HG02852 (cell line): ENCODE results near the gene IGFL2.
A peak's percentile ranks its signal among the peaks of the same experiment; 100 is the strongest.
"Not testable (repeated sequence)": the region's sequence is repeated elsewhere in the genome, so short reads cannot be mapped to it uniquely, and the experiment has no call there.

Experiments
- ATAC-seq: cut with Tn5 transposase; IDR thresholded peaks from one replicate; pipeline ENCODE4 v1.9.1; 2021; ENCODE audit warnings: mild to moderate bottlenecking, moderate library complexity; ENCODE audit not compliant: unreplicated experiment

IGFL2 gene

DNA sequence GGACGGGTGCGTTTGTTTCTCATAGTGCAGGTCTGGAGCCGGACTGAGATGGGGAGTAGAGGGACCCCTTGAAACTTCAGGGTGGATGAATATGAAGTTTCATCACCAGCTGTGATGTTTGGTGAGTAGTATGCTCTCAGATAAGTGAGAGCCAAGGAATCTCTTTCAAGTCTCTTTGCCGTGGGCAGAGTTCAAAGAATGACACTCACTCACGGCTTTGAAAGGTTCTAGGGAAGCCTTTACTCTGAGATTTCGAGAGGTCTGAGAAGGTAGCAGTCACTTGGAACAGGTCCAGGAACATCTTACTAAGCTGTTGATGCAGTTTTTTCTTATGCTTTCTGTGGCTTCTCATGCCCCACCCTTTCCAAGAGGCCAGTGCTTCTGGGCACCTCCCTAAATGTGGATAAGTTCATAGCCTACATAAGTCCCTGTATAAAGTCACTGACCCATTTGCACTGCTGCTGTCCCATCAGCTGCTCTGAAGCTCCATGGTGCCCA is at the start of gene IGFL2:
Gene IGFL2 (plus strand): TSS at position 448 of the 498 bp plus-strand sequence. CDS start 41 bp downstream, at position 489.
- no peak for ATAC-seq

DNA sequence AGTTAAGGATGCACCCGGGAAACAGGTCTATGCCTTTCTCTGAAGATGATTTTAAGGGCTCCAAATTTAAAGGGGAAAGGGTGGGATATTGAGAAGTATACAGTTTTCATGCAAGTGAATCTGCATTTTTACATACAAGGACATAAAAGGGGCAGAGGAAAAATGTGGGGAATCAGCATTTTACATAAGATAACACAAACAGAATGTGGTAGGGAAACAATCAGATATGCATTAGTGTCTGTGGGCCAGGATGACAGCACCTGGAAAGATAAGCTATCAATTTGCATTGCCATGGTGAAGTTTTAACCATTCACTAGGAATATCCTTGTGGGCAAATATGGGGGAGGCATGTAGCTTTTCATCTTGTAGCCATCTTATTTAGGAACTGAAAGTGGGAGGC is 47.7 kb upstream of the IGFL2 start:
- no peak for ATAC-seq

DNA sequence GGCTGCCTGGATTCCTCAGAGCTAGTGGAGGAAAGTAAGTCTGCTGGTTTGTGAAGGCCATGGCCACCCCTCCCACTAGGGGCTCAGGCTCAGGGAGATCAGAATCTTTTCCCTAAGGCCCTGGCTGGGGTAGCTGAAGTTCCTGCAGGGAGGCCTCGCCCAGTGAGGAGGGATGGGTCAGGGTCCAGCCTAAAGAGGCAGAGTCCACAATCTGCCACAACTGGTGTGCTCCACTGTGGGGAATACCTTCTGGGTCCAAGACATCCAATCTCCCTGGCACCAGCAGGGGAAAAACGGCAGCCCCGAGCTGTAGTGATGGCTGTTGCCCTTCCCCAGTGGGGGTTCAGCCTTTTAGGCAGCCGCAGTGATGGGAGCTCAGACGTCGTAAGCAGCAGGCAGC is 46.7 kb upstream of the IGFL2 start:
- ATAC-seq = no peak

DNA sequence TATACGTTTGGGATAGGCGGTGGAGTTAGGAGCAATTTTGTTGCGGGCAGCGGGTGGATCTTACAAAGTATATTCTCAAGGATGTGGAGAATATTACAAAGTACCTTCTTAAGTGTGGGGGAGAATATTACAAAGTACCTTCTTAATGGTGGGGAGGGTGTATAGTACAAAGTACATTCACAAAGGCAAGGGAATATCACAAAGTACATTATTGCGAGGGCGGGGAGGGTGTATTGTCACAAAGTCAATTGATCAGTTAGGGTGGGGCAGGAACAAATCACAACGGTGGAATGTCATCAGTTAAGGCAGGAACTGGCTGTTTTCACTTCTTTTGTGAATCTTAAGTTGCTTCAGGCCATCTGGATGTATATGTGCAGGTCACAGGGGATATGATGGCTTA is 45.7 kb upstream of the IGFL2 start:
- ATAC-seq = not testable (repeated sequence)

DNA sequence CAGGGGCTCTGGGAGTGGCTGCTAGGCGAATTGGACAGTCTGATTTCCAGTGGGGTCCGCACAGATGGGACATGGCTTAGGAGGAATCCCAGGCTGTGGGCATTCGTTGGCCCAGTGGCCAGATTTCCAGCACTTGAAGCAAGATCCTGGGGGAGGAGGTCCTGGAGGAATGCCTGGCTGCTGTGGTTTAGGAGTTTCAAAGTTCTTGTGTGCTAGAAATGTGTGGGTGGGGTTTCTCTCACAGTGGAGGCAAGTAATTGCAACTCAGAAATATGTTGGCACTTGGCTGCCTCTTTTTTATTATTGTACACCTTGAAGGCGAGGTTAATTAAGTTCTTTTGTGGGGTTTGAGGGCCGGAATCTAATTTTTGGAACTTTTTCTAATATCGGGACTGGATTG is 40.7 kb upstream of the IGFL2 start:
- no peak for ATAC-seq

DNA sequence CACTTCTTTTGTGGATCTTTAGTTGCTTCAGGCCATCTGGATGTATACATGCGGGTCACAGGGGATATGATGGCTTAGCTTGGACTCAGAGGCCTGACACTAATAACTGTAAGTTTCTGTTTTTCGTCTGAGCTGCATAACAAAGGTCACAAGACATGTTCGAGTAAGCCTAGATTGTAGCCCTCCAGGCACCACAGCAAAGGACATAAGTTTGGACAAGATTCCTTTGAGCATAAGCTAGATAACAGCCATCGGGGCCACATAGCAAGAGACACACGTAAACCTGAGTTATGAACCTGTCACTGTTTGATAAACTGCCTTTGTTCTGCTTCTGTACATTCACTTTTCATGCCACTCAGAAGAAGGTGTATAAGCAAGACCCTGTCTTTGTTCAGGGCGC is 38.2 kb upstream of the IGFL2 start:
- no peak for ATAC-seq

DNA sequence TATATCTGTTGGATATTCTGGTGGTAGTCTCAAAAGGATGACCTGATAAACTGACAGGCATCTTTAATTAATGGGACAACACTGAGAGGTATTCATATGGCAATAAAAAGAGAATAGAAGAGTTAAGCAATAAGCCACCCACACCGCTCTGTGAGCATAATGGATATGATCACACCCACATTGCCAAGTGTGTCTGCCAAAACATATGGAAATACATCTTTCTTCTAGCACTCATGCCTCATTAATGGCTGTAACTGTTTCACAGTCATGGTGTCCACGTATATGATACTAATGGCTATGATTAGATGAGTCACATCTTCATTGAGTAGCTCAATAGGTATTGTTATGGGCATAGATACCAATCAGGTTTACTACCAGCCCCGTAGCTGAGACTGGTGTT is 36.7 kb upstream of the IGFL2 start:
- no peak for ATAC-seq

DNA sequence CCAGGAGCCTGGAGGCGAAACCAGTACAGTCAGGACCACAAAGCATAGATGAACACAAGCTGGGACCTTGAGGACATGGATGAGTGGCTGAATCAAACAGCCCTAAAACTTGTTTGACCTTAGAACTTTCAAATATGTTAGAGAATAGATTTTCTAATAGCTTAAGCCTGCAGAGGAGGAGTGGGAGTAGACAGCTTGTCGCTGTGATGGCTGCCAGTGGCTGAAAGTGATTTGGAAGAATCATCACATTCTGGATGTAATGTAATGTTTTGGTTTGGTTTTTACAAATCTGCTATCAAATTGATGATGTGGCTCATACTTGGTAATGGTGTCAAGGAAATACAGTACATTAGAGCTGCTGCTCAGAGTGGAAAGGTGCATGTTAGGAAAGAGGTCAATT is 35.5 kb upstream of the IGFL2 start:
- ATAC-seq = no peak

DNA sequence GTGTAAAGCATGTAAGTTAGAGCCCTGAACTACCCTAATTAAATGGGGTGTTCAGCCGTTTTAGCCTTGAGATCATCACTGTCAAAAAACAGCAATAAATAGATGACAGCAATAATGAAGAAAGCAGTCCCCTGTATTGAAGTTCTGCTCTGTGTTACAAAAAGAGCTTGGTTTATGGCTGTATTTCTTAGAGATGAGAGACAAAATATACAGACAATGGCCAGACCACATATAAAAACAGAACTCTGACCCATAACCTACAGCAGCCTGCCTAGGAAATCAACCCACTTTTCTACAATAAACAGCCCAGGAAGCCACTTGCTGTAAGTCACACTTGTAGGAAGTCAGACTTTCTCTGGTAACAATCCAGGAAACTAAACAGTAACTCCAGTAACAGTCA is 34.3 kb upstream of the IGFL2 start:
- no peak for ATAC-seq

DNA sequence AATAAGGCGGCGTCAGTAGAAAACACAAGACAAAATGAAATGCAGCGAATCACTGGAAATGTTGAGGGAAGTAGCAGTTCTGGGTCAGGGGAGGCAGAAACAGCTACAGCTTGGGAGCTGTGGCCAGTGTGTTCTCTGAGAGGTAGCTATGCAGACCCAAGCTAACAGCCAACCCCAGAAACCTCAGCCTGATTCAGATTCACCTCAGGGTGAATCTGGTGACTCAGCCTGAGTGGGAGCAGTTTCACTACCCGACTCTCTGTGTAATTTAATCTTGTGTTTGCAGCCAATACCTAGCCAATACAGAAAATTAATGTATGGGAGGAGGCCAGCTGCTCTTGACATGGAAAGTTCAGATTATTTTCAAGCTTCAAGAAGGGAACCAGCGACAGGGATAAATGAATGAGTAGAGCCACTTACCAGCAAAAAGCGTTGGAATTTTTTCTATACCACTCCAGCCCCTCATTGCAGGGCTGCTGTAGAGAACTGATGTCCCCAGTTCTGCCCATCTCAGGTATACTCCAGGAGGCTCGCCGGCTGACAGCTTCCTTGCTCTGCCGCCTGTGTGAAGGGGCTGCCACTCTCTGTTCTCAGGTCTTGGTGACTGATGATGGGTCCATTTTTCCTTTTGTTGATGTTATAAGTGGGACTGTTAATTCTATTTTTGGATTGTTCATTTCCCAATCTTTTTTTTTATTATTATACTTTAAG is 32.5 kb upstream of the IGFL2 start:
- ATAC-seq = peak; percentile 60

DNA sequence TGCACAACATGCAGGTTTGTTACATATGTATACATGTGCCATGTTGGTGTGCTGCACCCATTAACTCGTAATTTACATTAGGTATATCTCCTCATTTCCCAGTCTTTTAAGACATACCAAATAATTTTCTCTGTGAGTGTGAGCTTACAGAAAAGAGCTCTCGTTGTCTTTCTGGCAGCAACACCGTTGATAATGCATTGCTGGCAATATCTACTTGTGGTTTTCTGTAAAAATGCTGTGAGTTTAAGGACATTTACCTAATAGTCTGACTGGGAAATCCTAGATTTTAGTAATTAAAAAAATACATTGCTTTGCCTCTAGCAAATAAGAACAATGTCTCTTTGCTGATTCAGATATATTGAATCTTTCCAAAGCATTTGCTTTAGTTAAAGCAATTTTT is 31.9 kb upstream of the IGFL2 start:
- ATAC-seq = no peak

DNA sequence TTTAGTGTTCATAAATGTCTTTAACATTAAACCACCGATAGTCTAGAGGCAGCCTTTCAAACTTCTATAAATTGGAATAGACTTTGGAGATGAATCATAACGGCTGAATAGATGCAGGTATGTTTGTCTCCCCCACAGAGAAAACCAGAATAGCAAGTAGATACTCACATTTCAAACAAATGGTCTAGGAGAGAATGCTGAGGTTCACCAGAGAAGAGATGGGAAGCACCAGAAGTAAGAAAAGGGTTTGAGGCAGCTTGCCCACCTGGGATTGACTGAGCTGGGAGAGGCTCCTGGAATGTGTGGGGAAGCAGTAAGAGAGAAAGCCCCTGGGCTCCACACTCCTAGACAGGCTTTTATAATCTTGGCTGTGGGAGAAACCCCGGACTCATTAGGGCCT is 29.9 kb upstream of the IGFL2 start:
- ATAC-seq = no peak

DNA sequence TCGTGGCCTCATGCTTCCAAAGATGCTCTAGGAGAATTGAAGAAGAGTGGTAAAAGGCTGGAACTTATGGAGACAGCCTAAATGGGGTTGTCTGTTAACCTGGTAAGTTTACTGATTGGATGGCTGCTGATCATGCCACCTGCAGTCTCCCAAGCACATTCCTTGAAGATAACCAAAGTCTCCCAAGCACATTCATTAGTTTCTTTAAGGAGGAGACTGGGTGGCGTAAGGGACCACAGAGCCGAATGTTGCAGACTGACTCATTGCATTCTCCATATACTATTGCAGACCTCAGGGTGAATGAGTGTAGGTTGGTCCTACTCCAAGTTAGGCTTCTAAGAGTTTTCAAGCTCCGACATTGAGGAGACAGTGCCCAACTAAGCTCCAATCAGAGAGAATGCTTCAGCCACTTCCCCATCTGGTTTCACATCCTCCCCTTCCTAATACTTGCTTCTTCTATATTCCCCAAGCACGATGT is 23.4 kb upstream of the IGFL2 start, which contains the start of gene IGFL3:
Gene IGFL3 (minus strand): TSS at position 51 of the 478 bp plus-strand sequence. CDS start 39 bp downstream, at position 12.
- no peak for ATAC-seq

DNA sequence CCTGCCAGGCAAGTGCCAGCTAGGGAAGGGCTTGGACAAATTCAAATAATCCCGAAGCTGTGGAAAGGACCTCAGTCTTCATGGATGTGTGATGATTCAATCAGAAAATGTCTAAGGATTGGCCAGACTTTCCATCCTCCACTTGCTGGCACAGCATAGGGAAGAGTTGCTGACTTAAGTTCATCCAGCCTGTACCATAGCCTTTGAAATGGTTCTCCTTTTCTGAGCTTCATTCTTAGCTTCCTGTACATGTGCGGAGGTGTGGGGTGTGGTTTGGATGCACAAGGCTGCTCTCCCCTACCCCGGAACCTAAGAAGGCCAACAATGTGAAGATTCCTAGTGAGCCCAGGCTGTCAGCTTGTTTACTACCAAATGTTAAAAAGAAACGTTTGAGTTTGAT is 22.6 kb upstream of the IGFL2 start:
- no peak for ATAC-seq

DNA sequence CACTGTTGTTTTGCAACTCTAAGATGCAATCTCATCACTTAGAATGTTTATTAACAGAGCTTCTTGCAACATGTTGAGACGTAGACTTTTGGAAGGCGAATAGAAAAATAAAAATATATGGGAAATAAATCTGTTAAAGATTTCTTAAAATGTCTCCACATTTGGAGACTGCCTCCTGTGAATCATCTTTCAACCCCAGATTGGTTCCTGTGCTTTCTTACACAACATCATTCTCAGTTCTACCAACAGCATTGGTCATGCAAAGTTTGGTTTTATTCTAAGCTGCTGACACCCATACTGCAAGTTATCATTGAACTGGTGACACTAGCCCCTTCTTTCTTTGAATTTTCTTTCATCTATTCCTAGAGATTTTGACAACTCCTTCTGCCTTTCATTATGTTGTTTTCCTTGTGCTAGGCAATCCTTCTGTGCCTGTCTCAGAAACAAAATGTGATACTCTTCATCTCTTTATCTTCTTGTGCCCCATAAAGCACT is 21.9 kb upstream of the IGFL2 start:
- no peak for ATAC-seq

DNA sequence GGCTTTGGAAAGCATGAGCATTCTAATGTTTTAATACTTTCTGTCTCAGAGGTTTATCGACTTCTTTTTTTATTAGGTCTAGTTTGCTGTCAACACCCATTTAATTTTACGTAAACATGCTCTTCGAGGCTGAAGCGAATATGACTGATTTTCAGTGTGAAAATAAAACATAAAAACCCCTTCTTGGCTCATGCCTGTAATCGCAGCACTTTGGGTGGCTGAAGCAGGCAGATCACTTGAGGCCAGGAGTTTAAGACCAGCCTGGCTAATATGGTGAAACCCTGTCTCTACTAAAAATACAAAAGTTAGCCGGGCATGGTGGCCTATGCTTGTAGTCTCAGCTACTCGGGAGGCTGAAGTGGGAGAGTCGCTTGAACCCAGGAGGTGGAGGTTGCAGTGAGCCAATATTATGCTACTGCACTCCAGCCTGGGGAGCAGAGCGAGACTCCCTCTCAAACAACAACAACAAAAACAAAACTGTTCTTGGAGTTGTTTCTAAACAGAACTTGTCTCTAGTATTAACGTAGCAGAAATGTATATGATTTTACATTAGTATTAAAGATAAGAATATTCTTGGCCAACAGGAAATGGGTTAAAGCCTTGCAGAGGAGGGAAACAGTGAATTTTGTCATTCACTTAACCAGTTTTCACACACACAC is 16.4 kb upstream of the IGFL2 start:
- no peak for ATAC-seq

DNA sequence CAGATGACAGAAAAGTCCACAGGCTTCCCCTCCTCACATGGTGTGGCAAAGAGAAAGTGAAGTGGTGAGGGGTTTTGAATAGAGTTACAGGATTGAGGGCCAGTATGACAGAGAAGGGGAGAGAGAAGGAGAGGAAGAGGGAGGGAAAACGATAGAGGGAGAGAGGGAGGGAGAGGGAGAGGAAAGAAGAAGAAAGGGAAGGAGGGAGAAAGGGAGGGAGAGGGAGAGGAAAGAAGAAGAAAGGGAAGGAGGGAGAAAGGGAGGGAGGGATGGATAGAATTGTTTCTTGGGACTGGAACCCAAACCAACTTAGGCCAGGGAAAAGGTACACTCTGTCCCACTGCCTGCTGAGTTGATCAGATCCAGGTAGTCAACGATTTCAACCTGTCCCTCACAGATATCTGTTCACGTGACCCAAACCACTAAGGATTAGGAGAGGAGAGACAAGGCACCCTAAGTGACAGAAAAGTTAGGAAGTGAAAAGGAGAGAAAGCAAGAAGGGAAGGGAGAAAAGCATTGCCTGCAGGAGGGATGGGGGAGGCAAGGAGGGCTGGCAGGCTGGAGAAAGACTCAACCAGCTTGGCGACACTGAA is 15.4 kb upstream of the IGFL2 start:
- no peak for ATAC-seq

DNA sequence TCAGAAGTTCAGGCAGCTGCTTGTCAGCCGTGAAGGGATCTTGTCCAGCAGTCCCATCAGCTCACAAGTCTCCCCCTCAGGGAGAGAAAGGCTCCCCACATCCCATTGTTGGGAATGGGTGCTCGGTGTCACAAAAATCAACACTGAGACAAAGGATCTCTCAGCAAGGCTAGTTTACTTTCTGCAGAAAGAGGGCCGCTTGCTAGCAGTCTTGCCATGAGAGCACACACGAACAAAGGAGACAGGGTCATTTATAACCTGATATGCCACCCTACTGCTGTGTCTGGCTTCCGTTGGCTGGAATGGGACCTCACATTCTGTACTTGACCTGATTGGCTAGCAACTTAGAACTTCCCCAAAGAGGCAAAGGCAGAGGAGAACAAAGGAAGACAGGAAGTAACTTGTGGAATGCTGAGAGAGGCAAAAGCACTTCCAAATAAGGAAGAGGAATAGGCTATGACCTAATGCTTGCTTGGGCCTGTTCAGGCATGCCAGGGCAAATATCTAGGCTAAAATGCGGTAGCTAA is 14.9 kb upstream of the IGFL2 start:
- no peak for ATAC-seq

DNA sequence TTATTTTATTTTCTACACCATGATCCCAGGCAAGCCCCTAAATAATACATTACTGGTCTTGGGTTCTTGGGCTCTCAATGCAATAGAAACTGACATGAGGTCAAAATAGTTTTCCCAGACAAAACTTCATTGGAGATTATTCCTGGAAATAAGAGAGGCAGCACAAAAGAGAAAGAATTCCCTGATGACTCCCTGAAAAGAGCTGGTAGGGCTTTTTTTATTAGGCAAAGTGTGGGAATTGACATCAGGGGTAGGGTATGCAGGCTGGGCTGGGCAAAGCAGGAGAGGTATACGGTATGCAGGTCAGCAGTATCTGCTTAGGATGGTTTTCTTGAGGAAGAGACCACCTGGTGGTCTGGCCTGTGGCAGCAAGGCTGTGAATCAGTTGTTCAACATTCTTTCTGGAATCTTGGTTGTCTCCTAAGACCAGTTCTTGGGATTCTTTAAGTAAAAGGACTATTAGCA is 14.2 kb upstream of the IGFL2 start:
- ATAC-seq = no peak

DNA sequence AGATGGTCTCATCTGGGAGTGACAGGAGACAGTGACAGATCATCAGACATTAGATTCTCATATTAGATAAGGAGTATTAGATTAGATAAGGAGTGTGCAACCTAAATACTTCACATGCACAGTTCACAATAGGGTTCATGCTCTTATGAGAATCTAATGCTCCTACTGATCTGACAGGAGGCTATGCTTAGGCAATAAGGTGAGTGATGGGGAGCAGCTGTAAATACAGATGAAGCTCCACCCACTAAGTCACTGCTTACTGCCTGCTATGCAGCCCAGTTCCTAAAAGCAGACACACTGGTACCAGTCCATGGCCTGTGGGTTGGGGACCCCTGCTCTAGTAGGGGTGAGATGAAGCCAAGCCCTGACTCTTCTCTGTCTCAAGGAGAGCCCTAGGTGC is 13.5 kb upstream of the IGFL2 start:
- no peak for ATAC-seq

DNA sequence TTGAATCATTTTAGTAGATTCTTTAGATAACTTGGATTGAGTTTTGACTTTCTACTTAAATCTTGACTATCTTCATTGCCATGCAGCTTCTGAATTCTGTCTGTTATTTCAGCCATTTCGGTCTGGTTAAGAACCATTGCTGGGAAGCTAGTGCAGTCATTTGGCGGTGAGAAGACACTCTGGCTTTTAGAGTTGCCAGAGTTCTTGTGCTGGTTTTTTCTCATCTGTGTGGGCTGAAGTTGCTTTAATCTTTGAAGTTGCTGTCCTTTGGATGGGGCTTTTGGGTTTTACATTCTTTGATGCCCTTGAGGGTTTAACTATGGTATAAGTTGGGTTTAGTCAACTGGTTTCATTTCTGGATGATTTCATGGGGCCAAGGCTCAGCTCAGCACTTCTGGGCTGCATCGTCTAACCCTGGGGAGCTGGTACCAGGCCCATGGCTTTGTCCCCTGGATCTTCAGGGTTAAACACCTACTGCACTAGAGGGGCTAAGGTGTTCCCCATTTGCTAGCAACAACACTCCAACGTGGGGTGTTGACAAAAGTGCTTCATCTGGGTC is 10.0 kb upstream of the IGFL2 start:
- ATAC-seq = no peak
